LNCaP clone FGC (cell line): ENCODE data around the gene RAPGEF2.
"Not testable (repeated sequence)": the region's sequence is repeated elsewhere in the genome, so short reads cannot be mapped to it uniquely, and the experiment has no call there.

ENCODE experiments used
- DNase-seq: peaks from one replicate; pipeline ENCODE4 v3.0.0-alpha.2; 2011; ENCODE audit warnings: low read depth
- H3K4me3 ChIP-seq: 2 replicates; pipeline ENCODE4 v1.5.1; 2011; ENCODE audit warnings: mild to moderate bottlenecking, low read depth, low read length, control low read depth
- TF ChIP-seq, protein P1 (sequence below): IDR thresholded peaks from 2 replicates; pipeline ENCODE4 v1.5.1; 2012; ENCODE audit warnings: mild to moderate bottlenecking; ENCODE audit not compliant: control insufficient read depth, insufficient read depth; ENCODE audit errors: extremely low read depth

RAPGEF2 gene

DNA sequence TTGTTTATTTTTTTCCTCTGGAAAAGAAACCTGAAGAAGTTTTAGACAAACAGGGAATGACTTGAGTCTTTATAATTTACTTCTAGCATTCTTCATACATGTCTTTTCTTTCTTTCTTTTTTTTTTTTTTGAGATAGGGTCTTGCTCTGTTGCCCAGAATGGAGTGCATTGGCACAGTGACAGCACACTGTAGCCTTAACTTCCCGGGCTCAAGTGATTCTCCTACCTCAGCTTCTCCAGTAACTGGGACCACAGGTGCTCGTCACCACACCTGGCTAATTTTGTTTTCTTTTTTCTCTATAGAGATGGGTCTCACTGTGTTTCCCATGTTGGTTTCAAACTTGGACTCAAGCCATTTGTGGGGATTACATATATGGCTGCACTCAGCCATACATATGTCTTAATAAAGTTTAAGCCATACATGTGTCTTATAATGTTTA is 71.8 kb downstream of the RAPGEF2 start:
- TF ChIP-seq, protein P1, sequence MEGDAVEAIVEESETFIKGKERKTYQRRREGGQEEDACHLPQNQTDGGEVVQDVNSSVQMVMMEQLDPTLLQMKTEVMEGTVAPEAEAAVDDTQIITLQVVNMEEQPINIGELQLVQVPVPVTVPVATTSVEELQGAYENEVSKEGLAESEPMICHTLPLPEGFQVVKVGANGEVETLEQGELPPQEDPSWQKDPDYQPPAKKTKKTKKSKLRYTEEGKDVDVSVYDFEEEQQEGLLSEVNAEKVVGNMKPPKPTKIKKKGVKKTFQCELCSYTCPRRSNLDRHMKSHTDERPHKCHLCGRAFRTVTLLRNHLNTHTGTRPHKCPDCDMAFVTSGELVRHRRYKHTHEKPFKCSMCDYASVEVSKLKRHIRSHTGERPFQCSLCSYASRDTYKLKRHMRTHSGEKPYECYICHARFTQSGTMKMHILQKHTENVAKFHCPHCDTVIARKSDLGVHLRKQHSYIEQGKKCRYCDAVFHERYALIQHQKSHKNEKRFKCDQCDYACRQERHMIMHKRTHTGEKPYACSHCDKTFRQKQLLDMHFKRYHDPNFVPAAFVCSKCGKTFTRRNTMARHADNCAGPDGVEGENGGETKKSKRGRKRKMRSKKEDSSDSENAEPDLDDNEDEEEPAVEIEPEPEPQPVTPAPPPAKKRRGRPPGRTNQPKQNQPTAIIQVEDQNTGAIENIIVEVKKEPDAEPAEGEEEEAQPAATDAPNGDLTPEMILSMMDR: no peak

DNA sequence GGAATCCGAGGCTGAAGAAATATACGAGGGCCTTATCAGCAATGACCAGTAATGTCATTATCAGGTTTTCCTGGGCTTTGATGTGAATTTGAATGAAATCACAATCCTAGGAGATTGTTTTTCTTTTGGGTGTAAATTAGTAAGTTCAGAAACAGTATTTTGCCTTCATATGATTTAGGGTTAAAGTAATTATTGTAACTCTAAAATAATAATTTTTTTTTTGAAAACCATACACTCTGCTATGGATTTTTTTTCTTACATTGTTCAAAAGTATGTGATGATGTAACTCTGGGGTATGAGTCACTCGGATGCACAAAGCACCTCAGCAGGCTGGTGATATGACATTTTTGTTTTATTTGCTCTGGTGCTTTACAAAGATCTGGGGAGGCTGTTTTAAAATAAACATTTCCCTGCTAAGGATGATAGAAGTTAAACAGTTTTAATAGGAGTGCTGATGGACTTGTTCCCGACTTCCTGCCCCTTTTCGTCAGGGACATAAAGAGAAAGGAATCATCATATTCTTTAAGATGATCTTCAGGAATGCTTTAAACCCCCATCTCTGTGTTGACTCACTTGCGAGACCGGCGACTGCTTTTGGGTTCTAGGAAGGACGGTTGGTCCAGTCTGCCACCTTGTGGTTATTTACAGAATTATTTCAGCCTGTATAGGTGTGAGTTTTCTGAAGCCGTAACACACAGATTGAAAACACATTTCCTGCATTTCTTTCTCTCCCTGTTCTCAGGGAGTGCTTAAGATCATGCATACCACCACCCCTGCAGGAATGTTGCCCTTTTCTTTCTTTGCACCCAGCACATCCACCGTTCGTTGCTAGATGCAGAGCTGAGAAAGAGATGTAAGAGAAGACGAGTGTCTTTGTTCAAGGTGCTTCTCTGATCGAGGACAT is 72.5 kb downstream of the RAPGEF2 start:
- peak overlapping the region; percentile 29 for H3K4me3 ChIP-seq
- DNase-seq: peak; percentile 68
- TF ChIP-seq, protein P1: peak; percentile 66

More for the DNA sequence above, 71.8 kb downstream of the RAPGEF2 start:
- no peak for DNase-seq
- no peak overlapping the region for H3K4me3 ChIP-seq

DNA sequence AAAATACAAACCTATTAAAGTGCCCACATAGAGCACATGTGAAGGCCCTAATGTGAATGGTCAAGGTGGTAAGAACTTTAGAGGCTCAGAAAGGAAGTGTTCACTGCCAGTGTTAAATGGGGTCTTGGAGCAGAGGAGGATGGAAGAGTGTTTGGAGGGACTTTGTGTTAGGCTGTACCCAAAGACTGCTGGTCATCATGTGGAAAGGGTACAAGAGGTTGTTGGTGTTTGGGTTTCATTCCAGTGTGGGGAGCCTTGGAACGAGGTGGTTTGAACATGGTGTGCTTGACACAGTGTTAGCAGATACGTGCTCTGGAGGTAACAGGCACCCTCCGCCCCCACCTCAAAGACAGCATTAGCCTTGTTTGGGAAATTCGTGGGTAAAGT is 73.1 kb downstream of the RAPGEF2 start:
- DNase-seq: no peak
- peak overlapping the region; percentile 29 for H3K4me3 ChIP-seq
- TF ChIP-seq, protein P1: no peak

DNA sequence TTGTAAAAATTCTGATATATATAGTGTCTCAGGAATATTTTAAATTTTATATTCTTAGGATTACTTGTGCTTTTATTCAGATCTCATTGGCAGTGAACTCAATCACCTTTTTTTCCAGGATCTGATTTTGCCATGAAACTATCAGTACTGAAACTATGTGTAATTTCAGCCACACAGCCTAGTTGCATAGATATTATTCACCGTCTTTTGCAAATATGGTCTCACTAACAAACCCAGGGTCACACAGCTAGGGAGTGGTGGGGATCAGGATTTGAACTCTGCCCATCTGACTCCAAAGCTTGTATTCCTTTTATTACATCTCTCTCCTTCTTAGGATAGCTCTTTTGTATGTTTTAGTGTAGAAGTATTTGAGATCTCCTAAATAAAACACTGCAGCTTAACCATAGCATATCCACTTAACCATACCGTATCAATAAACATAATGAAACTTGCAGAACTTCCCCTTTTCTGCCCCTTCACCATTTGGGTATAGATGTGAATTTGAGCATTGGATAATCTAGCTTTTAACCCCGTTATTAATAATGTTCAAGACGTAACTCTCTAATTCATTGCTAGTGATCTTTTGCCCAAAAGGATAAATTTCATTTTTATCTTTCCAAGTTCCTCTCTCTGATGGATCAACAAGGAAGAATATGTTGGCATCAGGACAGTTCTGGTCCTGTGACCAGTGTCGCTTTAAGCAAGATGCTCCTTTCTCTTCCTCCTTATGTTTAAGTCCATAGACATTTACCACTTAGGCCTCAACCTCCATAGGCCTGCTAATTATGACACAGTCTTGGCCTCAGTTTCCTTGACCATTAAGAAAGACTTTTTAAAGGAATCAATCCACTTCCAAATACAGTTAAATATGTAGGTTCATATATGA is 74.6 kb downstream of the RAPGEF2 start:
- DNase-seq: no peak
- TF ChIP-seq, protein P1: no peak
- H3K4me3 ChIP-seq: no peak overlapping the region

DNA sequence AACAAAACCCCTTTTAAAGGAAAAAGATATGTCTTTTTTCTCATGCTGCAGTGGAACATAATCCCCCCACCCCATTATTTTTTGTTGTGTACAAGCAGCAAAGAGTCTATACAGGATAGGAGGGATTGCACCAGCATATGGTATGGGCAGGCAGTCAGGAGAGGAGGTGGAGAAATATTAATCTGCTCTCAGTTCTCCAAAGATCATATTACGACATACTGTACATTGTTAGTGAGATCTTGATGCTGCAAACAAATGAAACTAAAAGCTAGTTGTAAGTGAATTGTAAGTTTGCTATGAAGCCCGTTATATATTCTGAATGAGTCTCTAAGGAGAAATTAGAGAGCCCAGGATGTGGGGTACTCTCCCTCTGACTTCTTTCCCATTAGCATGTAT is 75.3 kb downstream of the RAPGEF2 start:
- DNase-seq: no peak
- H3K4me3 ChIP-seq: no peak overlapping the region
- TF ChIP-seq, protein P1: no peak

DNA sequence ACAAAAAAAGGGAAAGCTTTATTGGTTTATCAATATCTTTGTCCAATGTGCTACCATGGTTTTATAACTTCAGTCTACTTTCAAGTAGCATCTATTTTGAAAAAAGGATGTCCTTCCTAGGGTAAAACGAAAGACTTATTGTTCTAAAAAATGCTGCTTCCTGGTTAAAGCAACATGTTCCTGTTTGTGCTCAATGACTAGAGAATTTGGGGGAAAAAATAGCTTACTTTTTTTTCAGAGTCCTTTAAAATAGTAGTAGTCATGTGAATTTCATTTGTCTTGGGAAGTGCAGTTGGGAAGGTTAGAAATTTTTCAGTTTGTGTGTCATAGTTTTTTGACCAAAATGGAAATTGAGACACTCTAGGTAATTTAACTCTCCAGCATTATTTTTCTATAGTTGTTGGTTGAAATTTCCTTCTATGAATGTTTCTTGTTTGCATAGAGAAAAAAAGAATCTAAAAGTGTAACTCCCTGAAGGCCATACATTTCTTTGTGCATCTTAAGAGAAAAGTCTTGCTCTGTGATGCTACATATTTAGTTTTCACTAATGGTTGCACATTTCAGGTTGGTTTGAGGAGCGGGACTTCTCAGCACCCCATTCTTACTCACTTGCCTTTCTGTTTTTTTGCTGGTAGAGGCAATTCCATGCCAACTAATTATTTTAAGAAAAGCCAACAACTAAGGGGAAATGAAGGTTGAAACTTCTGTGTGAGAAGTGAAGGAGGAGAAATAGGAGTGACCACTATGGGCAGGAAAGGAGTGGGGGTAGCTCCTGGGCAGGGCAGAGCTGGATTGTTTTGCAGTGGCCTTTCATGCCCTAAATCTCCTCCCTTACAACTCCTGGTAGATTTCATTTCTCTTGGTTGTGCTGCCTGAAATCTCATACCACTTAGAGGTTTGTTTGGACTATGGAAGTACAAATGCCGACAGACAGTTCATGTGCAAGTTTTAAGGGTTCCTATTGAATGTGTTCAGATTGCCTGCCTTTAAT is 76.4 kb downstream of the RAPGEF2 start:
- no peak for DNase-seq
- no peak overlapping the region for H3K4me3 ChIP-seq
- TF ChIP-seq, protein P1: no peak

DNA sequence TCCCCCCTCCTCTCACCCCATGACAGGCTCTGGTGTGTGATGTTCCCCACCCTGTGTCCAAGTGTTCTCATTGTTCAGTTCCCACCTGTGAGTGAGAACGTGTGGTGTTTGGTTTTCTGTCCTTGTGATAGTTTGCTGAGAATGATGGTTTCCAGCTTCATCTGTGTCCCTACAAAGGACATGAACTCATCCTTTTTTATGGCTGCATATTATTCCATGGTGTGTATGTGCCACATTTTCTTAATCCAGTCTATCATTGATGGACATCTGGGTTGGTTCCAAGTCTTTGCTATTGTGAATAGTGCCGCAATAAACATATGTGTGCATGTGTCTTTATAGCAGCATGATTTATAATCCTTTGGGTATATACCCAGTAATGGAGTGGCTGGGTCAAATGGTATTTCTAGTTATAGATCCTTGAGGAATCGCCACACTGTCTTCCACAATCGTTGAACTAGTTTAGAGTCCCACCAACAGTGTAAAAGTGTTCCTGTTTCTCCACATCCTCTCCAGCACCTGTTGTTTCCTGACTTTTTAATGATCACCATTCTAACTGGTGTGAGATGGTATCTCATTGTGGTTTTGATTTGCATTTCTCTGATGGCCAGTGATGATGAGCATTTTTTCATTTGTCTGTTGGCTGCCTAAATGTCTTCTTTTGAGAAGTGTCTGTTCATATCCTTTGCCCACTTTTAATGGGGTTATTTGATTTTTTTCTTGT is 81.2 kb downstream of the RAPGEF2 start:
- H3K4me3 ChIP-seq, DNase-seq: not testable (repeated sequence)
